Amygdala (tissue), 56 donors: ENCODE results near the gene SNX8.

Experiments used
- DNase-seq, 56 donors: peaks; one replicate each; lab custom pipeline; 2025; lab: John Stamatoyannopoulos, UW

The SNX8 gene

DNA sequence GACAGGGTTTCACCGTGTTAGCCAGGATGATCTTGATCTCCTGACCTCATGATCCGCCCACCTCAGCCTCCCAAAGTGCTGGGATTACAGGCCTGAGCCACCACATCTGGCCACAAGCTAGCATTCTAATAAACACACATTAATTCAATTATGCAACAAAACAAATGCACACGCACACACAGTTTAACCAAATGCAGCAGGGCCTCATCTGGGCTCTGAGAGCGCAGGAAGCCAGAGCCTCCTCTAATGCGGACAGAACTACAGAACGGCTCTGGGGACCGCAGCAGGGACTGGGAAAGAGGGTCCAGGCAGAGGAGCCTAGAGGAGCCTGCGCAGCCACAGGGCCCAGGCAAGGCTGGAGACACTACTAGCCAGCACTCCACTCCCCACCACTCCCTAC is 85.3 kb downstream of the SNX8 start:
- DNase-seq, result no peak

DNA sequence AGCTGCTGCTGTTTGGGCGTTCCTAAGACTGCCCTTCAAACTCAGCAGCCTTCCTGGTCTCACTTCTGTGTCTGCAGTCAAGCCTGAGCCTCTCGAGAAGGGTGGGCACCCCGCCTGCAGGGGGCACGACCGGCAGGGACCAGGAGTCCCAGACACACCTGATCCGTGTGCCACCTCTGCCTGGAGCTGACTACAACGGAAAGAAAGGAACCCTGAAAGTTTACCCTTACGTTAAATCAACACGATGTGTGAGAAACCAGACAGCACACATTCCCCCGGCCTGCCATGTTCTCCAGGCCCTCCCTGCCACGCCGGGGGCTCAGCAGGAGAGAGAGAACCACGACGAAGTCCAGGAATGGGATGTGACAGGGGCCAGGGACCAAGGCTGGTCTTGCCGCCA is 86.5 kb downstream of the SNX8 start:
- no peak for DNase-seq

- DNase-seq, result no peak
Observed at GRCh38 chr7:2225830-2226229, 88.4 kb downstream of the SNX8 start.

DNA sequence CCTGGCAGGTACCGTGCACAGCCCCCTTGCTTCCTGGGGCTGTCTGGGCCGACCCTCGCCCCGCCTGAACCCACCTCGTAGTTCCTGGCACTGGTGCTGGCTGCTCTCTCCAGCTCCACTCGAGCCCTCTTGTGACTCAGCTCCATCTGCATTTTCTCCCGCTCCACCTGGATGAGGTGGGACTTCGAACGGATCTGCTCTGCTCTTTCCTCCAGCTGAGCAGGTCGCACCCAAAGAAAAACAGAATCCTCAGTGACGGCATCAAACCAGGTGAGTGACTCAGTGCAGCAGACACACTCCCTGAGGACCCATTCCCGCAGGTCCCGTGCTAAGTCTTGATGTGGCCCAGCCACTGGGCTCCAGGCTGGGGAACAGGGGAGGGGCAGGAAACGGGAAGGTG is 88.9 kb downstream of the SNX8 start:
- no peak for DNase-seq

- no peak for DNase-seq
Observed at GRCh38 chr7:2224934-2225333, 89.3 kb downstream of the SNX8 start.

GRCh38 chr7:2224491-2224928 is 89.7 kb downstream of the SNX8 start:
- no peak for DNase-seq

DNA sequence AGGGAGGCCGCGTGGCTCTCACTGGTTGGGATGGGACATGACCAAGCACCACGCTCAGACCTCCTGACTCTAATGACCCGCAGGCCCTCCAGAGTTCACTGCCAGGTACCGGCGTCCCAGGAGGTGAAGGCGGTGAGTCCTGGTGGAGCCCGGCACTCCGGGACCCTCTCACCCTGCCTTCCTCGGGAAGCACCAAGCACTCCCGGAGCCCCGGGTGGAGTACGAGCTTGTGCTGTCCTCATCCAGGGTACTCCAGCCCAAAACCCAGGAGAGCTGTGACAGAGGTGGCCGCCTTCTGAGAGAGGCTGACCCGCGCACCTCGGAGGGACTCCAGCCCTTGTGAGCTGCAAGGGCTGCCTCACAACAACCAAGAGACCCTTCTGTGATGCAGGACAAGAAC is 90.9 kb downstream of the SNX8 start:
- DNase-seq, result no peak

GRCh38 chr7:2222516-2222915 is 91.7 kb downstream of the SNX8 start:
- no peak for DNase-seq

GRCh38 chr7:2220954-2221353 is 93.3 kb downstream of the SNX8 start:
- DNase-seq, result no peak

GRCh38 chr7:2220506-2220905 is 93.7 kb downstream of the SNX8 start:
- DNase-seq, result no peak

DNA sequence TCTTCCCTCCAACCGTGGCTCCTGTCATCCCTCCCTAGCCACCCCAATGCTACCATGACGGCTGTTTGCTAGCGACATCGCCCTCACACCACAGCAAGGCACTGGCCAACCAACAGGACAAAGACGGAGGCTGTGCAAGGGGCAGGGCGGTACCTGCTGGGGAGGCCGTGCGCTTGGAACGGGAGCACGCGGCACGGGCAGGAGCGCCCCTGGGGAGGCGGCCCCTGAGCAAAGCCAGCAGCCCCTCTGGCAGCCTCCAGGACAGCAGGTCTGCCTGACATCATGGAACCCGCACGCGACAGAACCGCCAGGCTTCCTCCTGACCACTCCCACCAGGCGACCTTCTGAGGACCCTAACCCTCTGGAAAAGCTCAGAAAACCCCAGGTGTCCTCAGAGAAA is 94.2 kb downstream of the SNX8 start:
- DNase-seq, result no peak

DNA sequence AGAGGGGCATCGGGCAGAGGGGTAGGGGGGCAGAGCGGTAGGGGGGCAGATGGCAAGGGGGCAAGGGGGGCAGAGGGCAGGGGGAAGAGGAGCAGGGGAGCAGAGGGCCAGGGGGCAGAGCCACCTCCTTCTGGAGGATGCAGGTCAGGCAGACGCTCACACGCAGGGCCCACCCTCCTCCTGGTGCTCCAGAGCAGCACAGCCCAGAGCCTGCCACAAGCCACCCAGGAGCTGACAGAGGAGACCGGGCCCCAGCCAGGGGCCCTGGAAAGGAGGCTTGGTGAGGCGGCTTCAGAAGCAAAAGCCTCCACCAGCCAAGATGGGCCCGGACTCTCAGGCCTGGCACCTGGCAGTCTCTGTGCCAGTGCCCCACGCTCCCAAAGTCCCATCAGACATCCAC is 94.6 kb downstream of the SNX8 start:
- DNase-seq, result no peak

DNA sequence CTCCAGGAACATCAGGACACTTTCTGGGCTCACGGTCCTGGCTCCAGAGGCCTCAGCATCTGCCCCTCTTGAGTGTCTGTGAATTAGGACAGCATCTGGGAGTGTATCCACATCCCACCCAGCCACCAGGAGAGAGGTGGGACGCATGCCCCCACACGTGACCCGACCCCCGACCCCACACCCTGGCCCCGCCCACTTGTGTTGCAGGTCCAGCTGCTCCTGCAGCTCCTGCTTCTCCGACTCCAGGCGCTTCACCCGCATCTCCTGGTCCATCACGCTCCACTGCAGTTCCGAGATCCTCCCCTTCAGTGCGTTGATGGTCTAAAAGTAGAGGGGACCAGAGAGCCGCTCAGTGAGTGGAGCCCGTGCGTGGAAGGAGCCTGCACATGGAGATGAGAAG is 95.1 kb downstream of the SNX8 start:
- DNase-seq, result no peak

GRCh38 chr7:2218444-2218785 is 95.8 kb downstream of the SNX8 start:
- DNase-seq, result no peak

- DNase-seq, result no peak
Observed at GRCh38 chr7:2217716-2218443, 96.4 kb downstream of the SNX8 start.

DNA sequence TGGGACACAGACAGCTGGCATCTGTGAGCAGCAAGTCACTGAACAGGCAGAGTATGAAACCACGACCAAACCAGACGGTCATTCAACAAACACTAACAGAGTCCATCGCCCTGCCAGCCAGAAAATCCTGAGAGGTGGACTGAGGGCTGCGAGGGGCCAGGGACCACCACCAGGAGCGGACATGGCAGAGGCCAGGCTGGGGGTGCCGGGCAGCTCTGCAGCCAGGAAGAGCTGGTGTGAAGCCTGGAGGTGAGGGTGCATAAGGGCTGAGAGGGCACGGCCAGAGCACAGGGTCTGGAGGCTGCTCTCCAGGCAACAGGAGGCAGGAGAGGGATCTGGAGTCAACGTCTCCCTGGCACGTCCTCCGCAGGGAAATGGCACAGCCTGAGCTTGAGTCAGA is 97.0 kb downstream of the SNX8 start:
- DNase-seq, result no peak

- DNase-seq, result no peak
Observed at GRCh38 chr7:2215851-2216250, 98.4 kb downstream of the SNX8 start.

DNA sequence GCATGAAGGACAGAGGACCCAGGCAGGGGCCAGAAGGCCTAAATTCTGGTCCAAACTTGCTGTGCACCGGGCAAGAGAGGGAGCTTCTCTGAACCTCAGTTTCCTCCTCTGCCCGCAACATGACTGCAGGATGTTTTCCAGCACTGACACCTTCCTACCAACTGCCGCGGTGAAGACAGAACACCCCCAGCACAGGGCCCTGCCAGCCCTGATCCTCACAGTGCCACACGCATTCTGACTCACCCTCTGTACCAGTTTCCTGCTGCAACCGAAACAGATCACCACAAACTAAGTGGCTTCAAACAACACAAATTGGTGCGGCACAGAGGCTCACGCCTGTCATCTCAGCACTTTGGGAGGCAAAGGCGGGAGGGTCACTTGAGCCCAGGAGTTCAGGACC is 99.6 kb downstream of the SNX8 start:
- DNase-seq, result no peak

- DNase-seq, result no peak
Observed at GRCh38 chr7:2213551-2214215, 100.6 kb downstream of the SNX8 start.

DNA sequence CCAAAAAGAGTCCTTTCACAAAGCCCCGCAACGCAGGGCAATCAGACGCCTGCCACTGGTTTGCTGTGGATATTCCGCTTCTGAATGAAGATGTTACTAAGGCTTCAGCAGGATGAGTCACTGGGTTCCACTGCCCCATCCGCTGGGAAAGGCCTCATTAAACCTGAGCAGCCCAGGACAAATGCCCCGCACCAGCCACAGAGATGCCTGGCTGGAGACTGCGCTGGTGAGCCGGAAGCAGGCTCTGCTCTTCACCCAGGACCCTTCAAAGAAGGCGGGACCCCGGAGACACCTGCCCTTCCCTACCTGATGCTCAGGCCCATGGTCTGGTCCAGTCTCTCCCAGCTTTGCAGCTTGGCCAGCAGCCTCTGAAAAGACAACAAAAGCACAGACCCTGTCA is 101.3 kb downstream of the SNX8 start:
- DNase-seq, result no peak

DNA sequence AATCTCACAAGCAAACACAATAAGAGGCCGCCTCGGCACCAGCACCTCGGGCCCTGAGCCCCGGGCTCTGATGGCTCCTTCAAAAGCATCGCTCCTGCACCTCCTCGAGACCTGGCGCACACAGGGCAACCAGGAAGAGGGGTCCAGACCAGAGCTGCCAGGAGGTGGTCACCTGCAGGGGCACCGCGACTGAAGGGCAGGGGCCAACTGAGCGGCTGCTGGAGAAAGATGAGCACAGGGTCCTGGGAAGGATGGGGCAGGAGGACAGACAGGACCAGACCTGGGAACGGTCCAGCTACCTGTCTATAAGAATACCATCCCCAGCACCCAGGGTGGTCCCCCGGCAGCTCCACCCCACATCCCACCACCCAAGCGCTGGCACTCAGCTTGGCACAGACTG is 102.3 kb downstream of the SNX8 start:
- no peak for DNase-seq

DNA sequence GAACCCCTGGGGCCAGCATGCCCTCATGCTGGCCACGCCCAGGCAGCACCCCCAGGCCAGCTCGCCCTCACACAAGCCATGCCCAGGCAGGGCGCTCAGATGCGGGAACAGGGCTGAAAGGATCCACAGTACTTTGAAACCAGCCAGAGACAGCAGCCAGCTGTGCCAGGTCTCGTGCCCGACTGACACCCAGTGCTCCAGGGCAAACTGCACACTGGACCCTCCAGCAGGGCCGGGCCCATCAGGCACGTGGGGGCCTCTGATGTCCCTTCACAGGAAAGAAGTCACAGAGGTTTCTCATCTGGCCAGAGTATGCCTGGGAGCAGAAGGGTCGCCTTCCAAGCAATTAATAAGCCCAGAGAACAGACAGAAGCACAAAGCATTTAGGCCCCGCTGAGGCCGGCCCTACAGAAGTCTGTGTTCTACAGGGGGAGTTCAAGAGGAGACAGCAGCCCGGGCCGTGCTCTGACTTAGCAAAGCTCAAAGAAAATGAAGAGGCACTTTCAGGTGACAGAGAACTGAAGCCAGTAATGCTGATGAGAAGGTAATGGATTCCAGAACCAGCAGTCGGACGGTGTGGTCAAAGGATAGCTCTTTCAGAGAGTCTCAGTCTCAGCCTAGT is 102.9 kb downstream of the SNX8 start:
- DNase-seq, result no peak
